Urinary bladder (tissue), 4 donors: ENCODE data around the gene ERP27. TPM values are rescaled to one million over a fixed set of nuclear protein-coding genes. Genes with fewer than 3 reads are reported as not detected.

Source experiments
- DNase-seq: peaks from one replicate; pipeline ENCODE4 v3.0.0-alpha.2; 2015; ENCODE audit errors: extremely low spot score
- H3K27ac ChIP-seq: one replicate; pipeline ENCODE4 v1.5.1; 2013; ENCODE audit warnings: low read depth, mild to moderate bottlenecking, moderate library complexity
- H3K36me3 ChIP-seq: one replicate; pipeline ENCODE4 v1.6.1; 2013; ENCODE audit warnings: mild to moderate bottlenecking, moderate library complexity; ENCODE audit not compliant: insufficient read depth
- H3K4me1 ChIP-seq: one replicate; pipeline ENCODE4 v1.6.1; 2013; ENCODE audit warnings: mild to moderate bottlenecking, moderate library complexity; ENCODE audit not compliant: insufficient read depth
- H3K4me3 ChIP-seq: one replicate; pipeline ENCODE4 v1.5.1; 2013; ENCODE audit warnings: low read depth, low read length
- WGBS: extraction: QIAGEN DNeasy Blood & Tissue Kit; methylation state at CpG from one replicate; pipeline ENCODE4 v1.1.7; 2013; 5-methylcytosine and 5-hydroxymethylcytosine counted together
- polyA plus RNA-seq: library from polyadenylated mRNA; stranded (reverse); fragments of 200-250 nt; gene quantifications from one replicate; pipeline ENCODE4 v1.2.3, GENCODE V29; 2013
- total RNA-seq: library from RNA; depleted of rRNA; stranded (reverse); fragments of >200 nt; gene quantifications from one replicate; pipeline ENCODE4 v1.2.3, GENCODE V29; 2014
- donor health status: healthy with polysubstance abuse.
- donor health status: healthy.

ERP27 gene
- total and polyA plus RNA-seq, 2 donors: 1.8 to 27.3 TPM

DNA sequence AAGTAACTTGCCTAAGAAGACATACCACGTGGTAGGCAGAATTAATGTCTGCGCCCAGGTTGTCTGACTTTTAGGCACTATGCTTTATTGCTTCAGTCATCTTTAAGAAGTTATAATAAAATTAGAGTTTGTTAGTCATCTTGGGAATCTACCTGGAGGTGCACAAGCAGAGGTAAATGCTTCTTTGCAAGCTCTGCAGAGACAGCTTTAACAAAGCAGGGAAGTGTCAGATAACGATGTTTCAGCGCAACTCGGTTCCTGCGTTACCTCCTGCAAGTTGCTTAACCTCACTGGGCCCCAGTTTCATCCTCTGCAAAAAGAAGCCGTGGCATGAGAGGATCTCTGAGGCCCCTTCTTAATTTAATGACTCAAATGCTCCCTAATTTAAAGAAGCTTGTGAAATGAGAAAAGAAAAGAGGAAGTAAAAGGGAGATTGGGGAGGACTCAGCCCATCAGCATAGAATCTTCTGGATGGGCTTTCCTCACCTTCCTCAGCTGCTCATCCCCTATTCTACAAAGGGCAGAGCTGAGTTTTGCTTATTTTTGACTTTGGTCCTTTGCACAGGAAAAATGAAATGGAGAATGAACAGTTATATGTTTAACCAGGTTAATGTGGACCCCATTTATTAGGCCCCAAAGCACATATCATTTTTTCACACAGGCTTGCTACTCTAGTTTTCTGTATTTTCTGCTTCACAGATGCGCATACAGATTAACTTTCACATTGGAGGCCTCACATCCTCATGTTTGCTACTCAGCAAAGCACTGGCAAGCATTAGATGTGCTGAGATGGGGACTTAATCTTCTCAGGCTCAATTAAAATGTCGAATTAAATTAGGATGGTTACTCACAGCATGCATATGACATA is 17.9 kb upstream of the ERP27 start:
- H3K27ac ChIP-seq: peak overlapping the region; percentile 70
- no peak for DNase-seq
- H3K4me1 ChIP-seq: no peaks in the 10 kb centered on the region
- H3K4me3 ChIP-seq: no peak overlapping the region
- 71% methylated on average over 9 of the region's 9 CpGs for WGBS
- peaks cover 1% of the 10 kb centered on the region for H3K36me3 ChIP-seq

DNA sequence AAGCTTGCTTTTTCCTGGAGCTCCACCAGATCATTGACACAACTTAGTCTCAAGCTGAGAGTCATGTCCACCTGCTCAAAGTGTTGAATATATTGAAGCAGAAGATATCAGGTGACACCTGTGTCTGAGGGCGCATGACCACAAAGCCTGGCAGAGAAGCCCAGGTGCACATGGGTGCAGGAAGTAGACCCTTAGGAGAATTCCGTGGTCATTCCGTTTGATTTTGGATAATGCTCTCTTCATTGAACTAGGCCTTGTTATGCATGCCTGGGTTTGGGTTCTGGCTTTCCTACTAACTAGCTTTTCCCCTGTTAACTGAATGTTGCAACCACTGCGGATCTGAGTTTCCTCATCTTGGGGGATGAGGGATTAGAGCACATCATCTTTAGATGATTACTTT is 15.9 kb upstream of the ERP27 start:
- H3K27ac ChIP-seq: no peak overlapping the region
- no peaks in the 10 kb centered on the region for H3K4me1 ChIP-seq
- H3K36me3 ChIP-seq: peaks cover 1% of the 10 kb centered on the region
- DNase-seq: no peak
- WGBS: 91% methylated on average over 4 of the region's 4 CpGs
- H3K4me3 ChIP-seq: no peak overlapping the region

DNA sequence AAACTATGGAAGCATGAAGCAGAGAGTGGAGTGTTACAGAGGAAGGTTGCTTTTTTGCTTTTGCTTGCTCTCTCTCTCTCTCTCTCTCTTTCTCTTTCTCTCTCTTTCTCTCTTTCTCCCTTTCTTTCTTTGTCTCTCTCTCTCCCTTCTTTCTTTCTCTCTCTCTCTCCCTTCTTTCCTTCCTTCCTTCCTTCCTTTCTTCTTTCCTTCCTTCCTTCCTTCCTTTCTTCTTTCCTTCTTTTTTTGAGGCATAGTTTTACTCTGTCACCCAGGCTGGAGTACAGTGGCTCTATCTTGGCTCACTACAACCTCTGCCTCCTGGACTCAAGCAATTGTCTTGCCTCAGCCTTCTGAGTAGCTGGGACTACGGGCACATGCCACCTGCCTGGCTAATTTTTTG is 15.4 kb upstream of the ERP27 start:
- Histone ChIP-seq H3K4me3 (no peak overlapping the region), H3K27ac (no peak overlapping the region), H3K36me3 (peaks cover 1% of the 10 kb centered on the region), H3K4me1 (no peaks in the 10 kb centered on the region)
- no peak for DNase-seq
- 87% methylated on average over 1 of the region's 1 CpG for WGBS

DNA sequence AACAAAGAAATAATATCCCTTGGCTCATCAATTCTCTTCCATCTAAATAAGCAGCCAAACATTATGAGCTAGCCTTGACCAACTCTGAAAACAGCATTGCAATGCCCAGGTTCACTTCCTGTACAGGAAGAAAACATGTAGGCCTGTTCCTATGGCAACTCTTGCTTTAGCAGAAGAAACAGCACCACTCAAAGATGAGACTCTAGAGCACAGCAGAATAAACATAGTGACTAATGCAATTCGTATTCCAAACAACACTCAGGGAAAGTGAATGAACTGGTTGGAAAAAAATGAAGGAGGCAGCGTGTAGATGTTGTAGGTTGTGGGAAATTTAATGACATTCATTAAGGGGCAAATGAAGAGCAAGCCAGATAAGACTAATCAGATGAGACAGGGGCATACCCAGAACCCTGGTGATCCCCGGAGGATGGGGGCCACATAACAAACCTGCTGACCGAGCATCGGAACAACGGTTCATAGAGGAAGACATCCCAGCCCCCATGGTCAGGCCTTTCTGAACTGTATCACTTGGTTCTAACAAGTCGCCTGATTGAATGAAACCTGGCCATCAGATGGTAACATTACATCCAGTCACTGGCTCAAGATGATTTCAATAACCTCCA is 14.1 kb upstream of the ERP27 start:
- Histone ChIP-seq H3K36me3 (peaks cover 3% of the 10 kb centered on the region), H3K4me1 (no peaks in the 10 kb centered on the region), H3K27ac (peak overlapping the region; percentile 25), H3K4me3 (no peak overlapping the region)
- DNase-seq: no peak
- 52% methylated on average over 7 of the region's 7 CpGs for WGBS

DNA sequence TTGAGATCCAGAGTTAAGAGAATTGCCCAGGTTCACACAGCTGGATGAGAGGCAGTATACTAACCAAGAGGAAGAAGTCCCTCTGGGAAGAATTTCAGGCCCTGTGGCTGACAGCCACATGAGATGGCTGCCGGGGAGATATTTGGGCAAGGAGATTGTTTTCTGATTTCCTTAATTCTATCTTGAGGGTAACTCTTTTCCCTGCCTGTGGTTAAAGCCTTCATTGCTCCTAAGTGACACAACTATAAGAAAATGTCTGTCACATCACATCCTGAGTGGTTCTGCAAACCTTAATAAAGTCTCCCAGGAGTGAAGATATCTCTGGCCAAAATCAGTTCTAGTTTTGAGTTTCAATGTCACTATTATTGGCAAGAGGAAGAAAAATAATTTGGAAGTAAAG is 13.5 kb upstream of the ERP27 start:
- no peak overlapping the region for H3K27ac ChIP-seq
- H3K4me3 ChIP-seq: no peak overlapping the region
- no peaks in the 10 kb centered on the region for H3K4me1 ChIP-seq
- DNase-seq: no peak
- 54% methylated on average over 1 of the region's 1 CpG for WGBS
- H3K36me3 ChIP-seq: peaks cover 3% of the 10 kb centered on the region

DNA sequence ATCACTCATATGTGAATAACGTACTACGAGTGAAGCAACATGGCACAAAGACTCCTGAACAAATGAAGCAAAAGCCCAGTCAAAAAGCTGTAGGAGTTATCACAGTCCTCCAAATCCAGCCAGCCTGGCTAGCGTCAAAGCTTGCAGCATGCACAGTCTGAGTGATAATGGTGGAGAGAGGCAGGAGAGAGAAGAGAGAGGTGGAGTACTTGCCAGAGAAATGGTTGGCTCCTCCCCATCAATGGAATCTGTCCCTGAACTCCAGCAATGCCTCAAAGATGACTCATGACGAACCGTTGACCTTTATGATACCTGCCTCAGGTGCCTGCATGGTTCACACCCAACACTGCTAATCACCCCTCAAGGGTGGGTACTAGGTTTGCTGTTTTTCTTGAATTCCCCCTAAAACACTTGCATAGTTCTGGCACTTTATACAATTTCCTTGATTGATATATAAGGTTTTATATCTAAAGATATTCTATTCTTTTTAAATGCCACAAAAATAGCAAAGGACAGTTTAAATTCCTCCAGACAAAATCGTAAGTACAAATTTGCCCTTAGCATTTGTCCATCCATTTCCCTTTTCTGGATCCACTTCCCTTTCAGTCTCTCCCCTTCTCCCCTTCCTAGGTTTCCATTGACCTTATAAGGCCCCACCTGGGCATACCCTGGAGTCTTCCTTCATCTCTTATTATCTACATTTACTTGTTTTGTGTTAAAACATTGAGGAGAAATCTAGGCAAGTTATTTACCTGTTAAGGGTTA is 12.8 kb upstream of the ERP27 start:
- WGBS: 79% methylated on average over 6 of the region's 6 CpGs
- Histone ChIP-seq H3K4me3 (no peak overlapping the region), H3K27ac (peak overlapping the region; percentile 2), H3K4me1 (no peaks in the 10 kb centered on the region), H3K36me3 (peaks cover 3% of the 10 kb centered on the region)
- no peak for DNase-seq

DNA sequence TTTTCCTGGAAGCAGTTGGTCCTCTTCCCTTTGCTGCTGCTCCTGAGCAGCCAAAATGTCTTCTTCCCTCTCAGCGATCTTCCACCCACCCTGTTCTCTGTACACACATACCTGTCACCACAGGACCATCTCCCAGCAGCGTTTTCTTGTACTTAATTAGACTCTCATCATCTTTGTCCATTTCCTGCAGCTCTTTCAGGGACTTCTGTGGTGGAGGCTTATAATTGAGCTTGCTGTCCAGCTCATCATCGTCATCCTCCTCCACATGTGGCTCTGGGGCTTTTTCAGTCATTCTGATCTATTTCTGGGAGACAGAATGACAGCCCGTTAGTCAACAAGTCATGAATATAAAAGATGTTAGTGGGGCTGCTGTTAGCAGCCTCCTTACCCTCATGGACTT is 12.1 kb upstream of the ERP27 start:
- WGBS: 80% methylated on average over 4 of the region's 4 CpGs
- Histone ChIP-seq H3K4me3 (no peak overlapping the region), H3K27ac (no peak overlapping the region), H3K36me3 (peaks cover 3% of the 10 kb centered on the region), H3K4me1 (no peaks in the 10 kb centered on the region)
- no peak for DNase-seq

DNA sequence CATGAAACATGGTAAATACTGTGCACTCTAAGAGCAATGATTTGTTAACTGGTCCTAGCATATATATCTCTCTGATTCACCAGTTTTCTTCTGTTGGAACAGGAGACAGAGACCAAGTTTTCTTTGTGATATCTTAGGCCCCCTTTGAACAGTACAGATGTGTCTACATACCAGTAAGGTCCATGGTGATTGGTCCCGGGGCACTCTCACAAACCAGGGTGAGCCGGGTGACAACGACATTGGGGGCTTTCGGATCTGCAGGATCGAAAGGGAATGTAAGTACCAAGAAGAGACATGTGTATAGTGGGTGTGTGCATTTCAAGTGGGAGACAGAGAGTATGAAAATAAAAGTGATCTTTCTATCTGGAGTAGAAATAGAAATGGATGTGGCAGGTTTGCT is 11.3 kb upstream of the ERP27 start:
- H3K36me3 ChIP-seq: peaks cover 3% of the 10 kb centered on the region
- WGBS: 95% methylated on average over 5 of the region's 5 CpGs
- no peak overlapping the region for H3K27ac ChIP-seq
- H3K4me3 ChIP-seq: no peak overlapping the region
- DNase-seq: no peak
- no peaks in the 10 kb centered on the region for H3K4me1 ChIP-seq

DNA sequence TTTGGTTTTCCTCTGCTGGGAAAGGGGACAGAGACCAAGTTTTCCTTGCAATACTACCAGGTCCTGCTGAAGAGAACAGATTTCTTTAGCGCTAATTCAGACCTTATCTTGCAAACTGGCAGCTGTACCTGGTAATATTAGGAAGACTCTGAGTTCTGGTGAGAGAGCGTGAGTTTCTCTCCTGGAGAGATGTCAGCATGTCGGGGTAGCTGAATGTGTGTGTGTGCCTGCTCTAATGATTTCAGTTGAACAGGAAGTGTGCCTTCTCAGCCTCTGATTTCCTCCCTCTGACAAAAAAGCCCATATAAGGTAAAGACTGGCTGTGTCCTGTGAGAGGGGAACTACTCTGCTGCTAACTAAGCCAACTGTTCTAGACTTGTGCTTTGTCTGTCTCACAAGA is 10.3 kb upstream of the ERP27 start:
- H3K4me1 ChIP-seq: no peaks in the 10 kb centered on the region

DNA sequence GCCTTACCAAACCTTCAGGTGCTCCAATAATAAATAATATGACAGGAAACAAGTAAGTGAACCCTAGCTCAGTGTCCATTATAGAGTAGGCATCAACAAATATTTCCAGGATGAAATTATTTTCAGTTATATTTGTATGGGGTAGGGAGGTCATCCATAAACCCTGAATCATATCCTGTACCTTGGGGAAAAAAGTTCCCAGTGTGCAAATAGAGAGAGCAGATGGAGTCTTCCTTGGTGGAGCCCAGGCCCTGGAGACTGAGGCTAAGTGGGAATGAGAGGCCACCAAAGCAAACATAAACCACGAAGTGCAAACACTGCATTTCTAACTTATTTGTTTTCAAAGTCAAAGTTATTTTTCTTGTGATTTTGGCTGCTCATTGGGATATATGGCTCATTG is 8.5 kb upstream of the ERP27 start:
- no peak for DNase-seq
- H3K27ac ChIP-seq: no peak overlapping the region
- no peak overlapping the region for H3K4me3 ChIP-seq
- no peaks in the 10 kb centered on the region for H3K4me1 ChIP-seq
- H3K36me3 ChIP-seq: peaks cover 1% of the 10 kb centered on the region
- WGBS: 95% methylated on average over 1 of the region's 1 CpG

More for the DNA sequence above, 10.3 kb upstream of the ERP27 start:
- no peak for DNase-seq
- WGBS: 18% methylated on average over 3 of the region's 3 CpGs
- H3K4me3 ChIP-seq: no peak overlapping the region
- peak overlapping the region; percentile 48 for H3K27ac ChIP-seq
- peaks cover 3% of the 10 kb centered on the region for H3K36me3 ChIP-seq

DNA sequence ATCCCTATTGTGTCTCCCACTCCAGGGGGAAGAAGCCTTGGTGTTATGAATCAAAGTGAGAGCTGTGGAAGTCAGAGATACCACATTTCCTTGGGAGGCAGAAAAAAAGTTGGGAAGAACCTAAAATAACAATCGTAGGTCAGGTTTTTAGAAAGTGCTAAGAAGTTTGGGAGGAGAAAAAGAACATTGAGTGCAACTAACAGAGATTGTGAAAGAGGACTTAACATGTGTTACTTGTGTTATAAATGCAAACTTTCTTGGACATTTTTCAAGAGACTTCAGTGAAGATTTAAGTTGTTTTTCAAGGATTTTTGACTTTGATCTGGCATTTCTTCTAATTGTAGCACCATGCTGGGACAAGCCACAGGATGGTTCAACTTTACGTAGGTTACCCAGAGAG is 7.8 kb upstream of the ERP27 start:
- no peak for DNase-seq
- no peak overlapping the region for H3K4me3 ChIP-seq
- no peaks in the 10 kb centered on the region for H3K4me1 ChIP-seq
- 89% methylated on average over 2 of the region's 2 CpGs for WGBS
- no peak overlapping the region for H3K27ac ChIP-seq
- H3K36me3 ChIP-seq: peaks cover 6% of the 10 kb centered on the region

DNA sequence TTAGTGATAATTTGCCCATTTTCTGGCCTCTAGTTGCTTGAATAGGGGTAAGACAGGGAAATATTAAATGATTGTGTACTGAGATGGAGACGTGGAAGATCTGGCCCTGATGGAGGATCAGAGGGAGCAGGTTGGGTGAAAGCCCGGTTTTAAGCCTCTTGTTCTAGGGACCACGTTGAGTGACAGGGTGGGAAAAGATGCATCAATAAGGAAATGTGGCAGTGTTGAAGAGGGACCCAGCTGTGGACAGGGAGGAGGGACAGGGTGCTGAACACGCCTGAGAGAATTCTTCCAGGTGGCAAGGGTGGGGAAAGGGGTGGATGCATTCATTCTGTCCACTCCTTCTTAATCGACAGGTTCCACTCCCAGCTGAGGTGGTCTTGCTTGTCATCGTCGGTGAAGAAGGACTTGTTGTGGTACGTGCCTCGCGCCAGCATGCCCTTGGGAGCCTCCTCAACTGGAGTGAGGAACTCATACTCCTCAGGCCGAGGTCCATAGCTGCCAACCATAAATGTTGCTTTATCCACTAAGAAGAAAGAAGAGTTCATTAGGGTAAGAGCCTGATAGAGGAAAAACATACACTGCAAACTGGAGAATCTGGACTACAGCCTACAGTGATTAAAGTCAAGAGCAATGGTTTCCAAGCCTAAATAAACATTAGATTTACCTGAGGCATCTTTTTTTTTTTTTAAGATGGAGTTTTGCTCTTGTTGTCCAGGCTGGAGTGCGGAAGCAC is 4.0 kb upstream of the ERP27 start:
- Histone ChIP-seq H3K4me1 (no peaks in the 10 kb centered on the region), H3K36me3 (peaks cover 4% of the 10 kb centered on the region), H3K27ac (no peak overlapping the region), H3K4me3 (no peak overlapping the region)
- WGBS: 87% methylated on average over 12 of the region's 12 CpGs
- DNase-seq: no peak

DNA sequence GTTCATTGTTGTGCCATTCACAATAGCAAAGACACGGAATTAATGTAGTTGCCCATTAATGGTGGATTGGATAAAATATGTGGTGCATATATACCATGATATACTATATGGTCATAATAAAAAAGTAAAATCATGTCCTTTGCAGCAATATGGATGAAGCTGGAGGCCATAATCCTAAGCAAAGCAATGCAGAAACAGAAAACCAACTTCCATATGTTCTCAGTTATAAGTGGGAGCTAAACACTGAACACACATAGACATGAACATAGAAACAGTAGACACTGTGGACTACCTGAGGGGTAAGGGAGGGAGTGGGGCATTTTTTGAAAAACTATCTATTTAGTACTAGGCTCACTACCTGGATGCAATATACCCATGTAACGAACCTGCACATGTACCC is 3.0 kb upstream of the ERP27 start:
- WGBS: 96% methylated on average over 2 of the region's 2 CpGs
- H3K36me3 ChIP-seq: peaks cover 4% of the 10 kb centered on the region
- DNase-seq: no peak
- H3K4me3 ChIP-seq: no peak overlapping the region
- no peak overlapping the region for H3K27ac ChIP-seq
- no peaks in the 10 kb centered on the region for H3K4me1 ChIP-seq
